HFFc6 (cell line): ENCODE measurements around the gene ANKMY1. TPM values are rescaled to one million over a fixed set of nuclear protein-coding genes. Genes with fewer than 3 reads are reported as not detected.

Experiments used
- DNase-seq: peaks from one replicate; pipeline ENCODE4 v3.0.0-alpha.2; 2018
- H3K27ac Mint-ChIP-seq: 2 replicates; pipeline ENCODE4 v1.8.0; 2020; ENCODE audit warnings: mild to moderate bottlenecking, mixed read lengths
- H3K27me3 Mint-ChIP-seq: 2 replicates; pipeline ENCODE4 v1.8.0; 2021; ENCODE audit warnings: mild to moderate bottlenecking, moderate library complexity, mixed read lengths; ENCODE audit not compliant: insufficient read depth
- H3K36me3 Mint-ChIP-seq: 2 replicates; pipeline ENCODE4 v1.8.0; 2021; ENCODE audit warnings: low read depth, mixed read lengths
- H3K4me1 Mint-ChIP-seq: 2 replicates; pipeline ENCODE4 v1.8.0; 2020; ENCODE audit warnings: low read depth, mixed read lengths
- H3K4me3 Mint-ChIP-seq: 2 replicates; pipeline ENCODE4 v1.8.0; 2020; ENCODE audit warnings: mild to moderate bottlenecking, moderate library complexity, mixed read lengths
- H3K9me3 Mint-ChIP-seq: 2 replicates; pipeline ENCODE4 v1.8.0; 2020; ENCODE audit warnings: mild to moderate bottlenecking, mixed read lengths
- CTCF ChIP-seq: fragments of 200-600 bp; sonication (generic); IDR thresholded peaks from 2 replicates; pipeline ENCODE4 v1.5.0; 2021; ENCODE audit warnings: antibody characterized with exemption, mild to moderate bottlenecking
- total RNA-seq, 6 experiments: library from RNA; stranded (reverse); fragmentation: NEBNext Ultra II Directional; extraction: Animal tissue kit (Norgen Biotek cat#: 25700); gene quantifications; 2 replicates in 1 of 6; 3 replicates in 5 of 6; pipeline ENCODE4 v1.2.3, GENCODE V29; 2021

Gene ANKMY1
- total RNA-seq, 6 experiments from 2014 or later = 4.4 to 5.6 (median 5.2) TPM

- Mint-ChIP-seq H3K36me3 (0 out of 2 replicates have a peak, but pooled peaks cover 3% of the 10 kb centered on the region), H3K27ac (no peak overlapping the region), H3K4me3 (no peak overlapping the region), H3K9me3 (no peaks in the 10 kb centered on the region), H3K27me3 (peaks cover 4% of the 10 kb centered on the region), H3K4me1 (peaks cover 20% of the 10 kb centered on the region)
- TF ChIP-seq CTCF = no peak
- DNase-seq = no peak
Observed at GRCh38 chr2:240440251-240440650, 117.5 kb downstream of the ANKMY1 start.

GRCh38 chr2:240439698-240440151, 118.1 kb downstream of the ANKMY1 start:
- H3K27ac Mint-ChIP-seq = no peak overlapping the region
- no peak for DNase-seq
- H3K9me3 Mint-ChIP-seq = no peaks in the 10 kb centered on the region
- H3K4me3 Mint-ChIP-seq = no peak overlapping the region
- peaks cover 20% of the 10 kb centered on the region for H3K4me1 Mint-ChIP-seq
- H3K36me3 Mint-ChIP-seq = no peaks in the 10 kb centered on the region
- TF ChIP-seq CTCF = no peak
- peaks cover 4% of the 10 kb centered on the region for H3K27me3 Mint-ChIP-seq

- TF ChIP-seq CTCF = no peak
- DNase-seq = no peak
- Mint-ChIP-seq H3K36me3 (no peaks in the 10 kb centered on the region), H3K9me3 (no peaks in the 10 kb centered on the region), H3K4me1 (peaks cover 25% of the 10 kb centered on the region), H3K4me3 (no peak overlapping the region), H3K27ac (peak overlapping the region; percentile 80; the same call in 1 of the 2 replicates), H3K27me3 (peaks cover 4% of the 10 kb centered on the region)
Observed at GRCh38 chr2:240438810-240439697, 118.7 kb downstream of the ANKMY1 start.

- Mint-ChIP-seq H3K27ac (peak overlapping the region; percentile 80), H3K27me3 (peaks cover 4% of the 10 kb centered on the region), H3K4me1 (peaks cover 31% of the 10 kb centered on the region), H3K9me3 (no peaks in the 10 kb centered on the region), H3K36me3 (no peaks in the 10 kb centered on the region), H3K4me3 (peak overlapping the region; percentile 85)
- peak; percentile 39 for DNase-seq
- TF ChIP-seq CTCF = peak; percentile 99
Observed at GRCh38 chr2:240437861-240438809, 119.7 kb downstream of the ANKMY1 start.

GRCh38 chr2:240437551-240437860, 120.3 kb downstream of the ANKMY1 start:
- Mint-ChIP-seq H3K4me3 (peak overlapping the region; percentile 85), H3K27ac (peak overlapping the region; percentile 54), H3K4me1 (peaks cover 34% of the 10 kb centered on the region), H3K9me3 (no peaks in the 10 kb centered on the region), H3K27me3 (peaks cover 4% of the 10 kb centered on the region), H3K36me3 (no peaks in the 10 kb centered on the region)
- no peak for TF ChIP-seq CTCF
- DNase-seq = no peak
